ENCODE measurements around the gene INO80E. TPM values are rescaled to one million over a fixed set of nuclear protein-coding genes. Genes with fewer than 3 reads are reported as not detected.

INO80E gene
- total RNA-seq, 1 experiment from 2014 or later = 115 TPM

GRCh38 chr16:29991571-29991904, 4.5 kb upstream of the INO80E start:
- no peaks in the 10 kb centered on the region for H3K9me3 ChIP-seq (ENCODE audit: low read depth, low read length, poor library complexity, severe bottlenecking)
- peaks cover 48% of the 10 kb centered on the region for H3K36me3 ChIP-seq (ENCODE audit: insufficient read depth, low read length, poor library complexity, severe bottlenecking)
- no peaks in the 10 kb centered on the region for H3K27me3 ChIP-seq (replicated peaks; ENCODE audit: insufficient read depth, low read depth, low read length, poor library complexity)
- POLR2A ChIA-PET (ENCODE audit: low non-redundant PET) = no interaction called here
- no peak for DNase-seq (ENCODE audit: low spot score)
- TF ChIP-seq, protein P1, sequence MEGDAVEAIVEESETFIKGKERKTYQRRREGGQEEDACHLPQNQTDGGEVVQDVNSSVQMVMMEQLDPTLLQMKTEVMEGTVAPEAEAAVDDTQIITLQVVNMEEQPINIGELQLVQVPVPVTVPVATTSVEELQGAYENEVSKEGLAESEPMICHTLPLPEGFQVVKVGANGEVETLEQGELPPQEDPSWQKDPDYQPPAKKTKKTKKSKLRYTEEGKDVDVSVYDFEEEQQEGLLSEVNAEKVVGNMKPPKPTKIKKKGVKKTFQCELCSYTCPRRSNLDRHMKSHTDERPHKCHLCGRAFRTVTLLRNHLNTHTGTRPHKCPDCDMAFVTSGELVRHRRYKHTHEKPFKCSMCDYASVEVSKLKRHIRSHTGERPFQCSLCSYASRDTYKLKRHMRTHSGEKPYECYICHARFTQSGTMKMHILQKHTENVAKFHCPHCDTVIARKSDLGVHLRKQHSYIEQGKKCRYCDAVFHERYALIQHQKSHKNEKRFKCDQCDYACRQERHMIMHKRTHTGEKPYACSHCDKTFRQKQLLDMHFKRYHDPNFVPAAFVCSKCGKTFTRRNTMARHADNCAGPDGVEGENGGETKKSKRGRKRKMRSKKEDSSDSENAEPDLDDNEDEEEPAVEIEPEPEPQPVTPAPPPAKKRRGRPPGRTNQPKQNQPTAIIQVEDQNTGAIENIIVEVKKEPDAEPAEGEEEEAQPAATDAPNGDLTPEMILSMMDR (conservative IDR thresholded peaks at IDR 0.05; ENCODE audit: low read depth, low read length) = no peak
- no peak for TF ChIP-seq EZH2 (IDR thresholded peaks at IDR 0.05; ENCODE audit: borderline replicate concordance, low read depth, low read length, poor library complexity, severe bottlenecking)
- no peak overlapping the region for H3K27ac ChIP-seq (ENCODE audit: low read depth, low read length, poor library complexity, severe bottlenecking)
- peaks cover 11% of the 10 kb centered on the region for H3K4me1 ChIP-seq (ENCODE audit: insufficient read depth, low read length, poor library complexity, severe bottlenecking)
- no TSS peak for BruUV-seq (replicated peaks)
- intact Hi-C loops (cut with micrococcal nuclease; ENCODE audit: unreplicated experiment) = no loop called here
- CTCF ChIA-PET = no interaction called here
- H3K4me3 ChIP-seq (ENCODE audit: low read depth, low read length, poor library complexity, severe bottlenecking) = no peak overlapping the region

DNA sequence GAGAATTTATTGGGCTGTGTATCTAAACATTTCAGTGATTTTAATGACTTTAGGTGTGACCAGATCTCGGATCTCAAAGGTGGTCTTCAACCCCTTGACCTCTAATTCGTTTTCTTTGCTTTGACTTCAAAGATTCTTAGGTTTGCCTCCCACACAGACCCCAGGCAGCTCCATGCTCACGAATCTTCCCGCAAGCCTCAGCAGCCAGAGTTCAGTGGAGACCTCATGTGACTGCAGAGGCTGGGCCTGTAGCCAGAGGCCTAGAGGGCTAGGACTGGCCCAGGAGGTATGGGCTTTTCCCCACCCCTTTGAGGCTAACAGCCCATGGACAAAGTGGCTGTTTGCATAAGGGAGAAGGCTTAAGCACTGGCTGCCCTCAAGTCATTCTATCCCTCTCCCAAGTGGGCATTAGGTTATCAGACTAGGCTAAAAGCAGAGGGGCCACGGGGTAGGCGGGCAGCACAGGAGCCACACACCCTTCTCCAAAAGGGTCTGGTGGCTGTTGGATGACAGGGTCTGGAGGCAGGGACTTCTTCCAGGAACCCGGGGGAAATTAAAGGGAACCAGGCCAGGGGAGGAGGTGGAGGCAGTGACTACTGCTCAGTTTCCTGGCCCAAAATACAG, 3.6 kb upstream of the INO80E start:
- intact Hi-C loops (cut with micrococcal nuclease; ENCODE audit: unreplicated experiment) = no loop called here
- H3K27ac ChIP-seq (ENCODE audit: low read depth, low read length, poor library complexity, severe bottlenecking) = no peak overlapping the region
- no TSS peak for BruUV-seq (replicated peaks)
- no peak for DNase-seq (ENCODE audit: low spot score)
- POLR2A ChIA-PET (ENCODE audit: low non-redundant PET) = no interaction called here
- H3K9me3 ChIP-seq (ENCODE audit: low read depth, low read length, poor library complexity, severe bottlenecking) = no peaks in the 10 kb centered on the region
- H3K4me3 ChIP-seq (ENCODE audit: low read depth, low read length, poor library complexity, severe bottlenecking) = no peak overlapping the region
- TF ChIP-seq, protein P1 (conservative IDR thresholded peaks at IDR 0.05; ENCODE audit: low read depth, low read length) = no peak
- no peak for TF ChIP-seq EZH2 (IDR thresholded peaks at IDR 0.05; ENCODE audit: borderline replicate concordance, low read depth, low read length, poor library complexity, severe bottlenecking)
- H3K27me3 ChIP-seq (replicated peaks; ENCODE audit: insufficient read depth, low read depth, low read length, poor library complexity) = no peaks in the 10 kb centered on the region
- peaks cover 47% of the 10 kb centered on the region for H3K36me3 ChIP-seq (ENCODE audit: insufficient read depth, low read length, poor library complexity, severe bottlenecking)
- CTCF ChIA-PET = no interaction called here
- peaks cover 16% of the 10 kb centered on the region for H3K4me1 ChIP-seq (ENCODE audit: insufficient read depth, low read length, poor library complexity, severe bottlenecking)

DNA sequence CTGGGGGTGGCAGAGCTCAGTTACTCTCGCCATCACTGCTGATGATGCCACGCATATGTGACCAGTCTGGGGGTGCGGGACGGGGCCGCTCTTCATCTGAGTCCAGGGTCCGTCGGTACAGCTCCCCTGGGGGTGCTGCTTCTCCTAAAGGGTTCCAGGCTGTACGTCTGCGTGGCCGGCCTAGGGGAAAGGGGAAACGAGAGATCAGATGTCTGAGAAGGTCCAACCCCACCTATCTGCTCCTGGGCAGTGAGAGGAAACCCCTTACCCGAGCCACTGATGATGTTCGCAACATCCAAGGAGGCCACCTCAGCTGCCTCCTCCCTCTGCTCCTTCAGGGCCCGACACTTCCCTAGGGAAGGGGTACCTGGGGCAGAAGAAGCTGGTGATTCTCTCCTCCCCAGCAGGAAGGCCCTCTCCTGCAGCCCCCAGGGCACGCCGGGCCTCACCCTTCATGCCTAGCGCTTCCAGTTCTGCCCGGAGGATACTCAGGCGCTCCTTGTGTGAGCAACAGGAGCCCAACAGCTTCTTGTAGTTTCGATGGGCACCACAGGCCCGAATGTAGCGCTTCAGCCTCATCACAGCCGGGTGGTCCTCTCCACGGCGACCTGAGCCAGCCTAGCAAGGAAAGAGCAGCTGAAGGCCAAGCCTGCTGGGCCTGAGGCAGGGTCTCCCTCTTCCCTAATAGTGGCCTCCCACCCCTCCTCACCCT, 2.7 kb upstream of the INO80E start:
- intact Hi-C loops (cut with micrococcal nuclease; ENCODE audit: unreplicated experiment) = no loop called here
- peaks cover 16% of the 10 kb centered on the region for H3K4me1 ChIP-seq (ENCODE audit: insufficient read depth, low read length, poor library complexity, severe bottlenecking)
- DNase-seq (ENCODE audit: low spot score) = no peak
- H3K27ac ChIP-seq (ENCODE audit: low read depth, low read length, poor library complexity, severe bottlenecking) = peak overlapping the region; percentile 91
- H3K27me3 ChIP-seq (replicated peaks; ENCODE audit: insufficient read depth, low read depth, low read length, poor library complexity) = no peaks in the 10 kb centered on the region
- ChIA-PET CTCF (interaction anchor here (0.6 kb wide), 2 partner anchors 28 to 158 kb away, joined by 3 read pairs; no protein-coding TSS in a partner anchor), POLR2A (ENCODE audit: low non-redundant PET) (no interaction called here)
- TF ChIP-seq, protein P1 (conservative IDR thresholded peaks at IDR 0.05; ENCODE audit: low read depth, low read length) = no peak
- no peak for TF ChIP-seq EZH2 (IDR thresholded peaks at IDR 0.05; ENCODE audit: borderline replicate concordance, low read depth, low read length, poor library complexity, severe bottlenecking)
- no peak overlapping the region for H3K4me3 ChIP-seq (ENCODE audit: low read depth, low read length, poor library complexity, severe bottlenecking)
- no peaks in the 10 kb centered on the region for H3K9me3 ChIP-seq (ENCODE audit: low read depth, low read length, poor library complexity, severe bottlenecking)
- BruUV-seq (replicated peaks) = no TSS peak
- H3K36me3 ChIP-seq (ENCODE audit: insufficient read depth, low read length, poor library complexity, severe bottlenecking) = peaks cover 46% of the 10 kb centered on the region
